ENCODE data around the gene ARL15. TPM values are rescaled to one million over a fixed set of nuclear protein-coding genes. Genes with fewer than 3 reads are reported as not detected.

ARL15 gene
- total and polyA plus RNA-seq, 4 donors, result 5.0 to 24.8 (median 13.3) TPM

GRCh38 chr5:54311176-54311677 lies 854 bp upstream of the ARL15 start:
- no peaks in the 10 kb centered on the region for H3K36me3 ChIP-seq (ENCODE audit: control insufficient read depth in 4 of 4, insufficient read depth in 3 of 4, low read depth in 1 of 4, low read length in 3 of 4)
- peak overlapping the region; percentile 48 to 88 for H3K9ac ChIP-seq (ENCODE audit: low read depth in 1 of 2, low read length in 2 of 2)
- H3K4me1 ChIP-seq (ENCODE audit: control insufficient read depth in 4 of 4, insufficient read depth in 4 of 4, low read length in 3 of 4), result peaks cover 2 to 24% (median 17%) of the 10 kb centered on the region in 4 donors
- no peaks in the 10 kb centered on the region for H3K27me3 ChIP-seq (ENCODE audit: control insufficient read depth in 4 of 4, insufficient read depth in 4 of 4, low read length in 3 of 4)
- TF ChIP-seq SP1 (IDR thresholded peaks at IDR 0.05) (no peak), HNF4G (IDR thresholded peaks at IDR 0.05) (no peak), JUND (IDR thresholded peaks at IDR 0.05) (no peak), NR2F2 (IDR thresholded peaks at IDR 0.05) (no peak), GABPA (IDR thresholded peaks at IDR 0.05 in 1 of 2, conservative IDR thresholded peaks at IDR 0.05 in 1 of 2) (no peak), FOXA2 (IDR thresholded peaks at IDR 0.05) (no peak), RAD21 (IDR thresholded peaks at IDR 0.05) (no peak), YY1 (IDR thresholded peaks at IDR 0.05) (no peak)
- TF ChIP-seq, protein P1, sequence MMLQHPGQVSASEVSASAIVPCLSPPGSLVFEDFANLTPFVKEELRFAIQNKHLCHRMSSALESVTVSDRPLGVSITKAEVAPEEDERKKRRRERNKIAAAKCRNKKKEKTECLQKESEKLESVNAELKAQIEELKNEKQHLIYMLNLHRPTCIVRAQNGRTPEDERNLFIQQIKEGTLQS (IDR thresholded peaks at IDR 0.05), result no peak
- H3K27ac ChIP-seq (ENCODE audit: low read depth in 1 of 2, low read length in 2 of 2), result peak overlapping the region; percentile 58 to 84
- H3K9me3 ChIP-seq (ENCODE audit: control insufficient read depth in 4 of 4, low read length in 3 of 4), result no peaks in the 10 kb centered on the region
- no peak for DNase-seq (ENCODE audit: low spot score)
- peak overlapping the region; percentile 70 to 84 (median 71) for H3K4me3 ChIP-seq (ENCODE audit: low read depth in 1 of 3, low read length in 3 of 3)
- WGBS, result under 1% methylated on average over 16 of the region's 16 CpGs

GRCh38 chr5:54309691-54310432 lies 511 bp downstream of the ARL15 start:
- H3K9me3 ChIP-seq (ENCODE audit: control insufficient read depth in 4 of 4, low read length in 3 of 4), result no peaks in the 10 kb centered on the region
- peaks cover 2 to 22% (median 17%) of the 10 kb centered on the region in 4 donors for H3K4me1 ChIP-seq (ENCODE audit: control insufficient read depth in 4 of 4, insufficient read depth in 4 of 4, low read length in 3 of 4)
- H3K27ac ChIP-seq (ENCODE audit: low read depth in 1 of 2, low read length in 2 of 2), result peak overlapping the region; percentile 82 to 84
- peak; percentile 26 for TF ChIP-seq YY1 (IDR thresholded peaks at IDR 0.05)
- TF ChIP-seq, protein P2, sequence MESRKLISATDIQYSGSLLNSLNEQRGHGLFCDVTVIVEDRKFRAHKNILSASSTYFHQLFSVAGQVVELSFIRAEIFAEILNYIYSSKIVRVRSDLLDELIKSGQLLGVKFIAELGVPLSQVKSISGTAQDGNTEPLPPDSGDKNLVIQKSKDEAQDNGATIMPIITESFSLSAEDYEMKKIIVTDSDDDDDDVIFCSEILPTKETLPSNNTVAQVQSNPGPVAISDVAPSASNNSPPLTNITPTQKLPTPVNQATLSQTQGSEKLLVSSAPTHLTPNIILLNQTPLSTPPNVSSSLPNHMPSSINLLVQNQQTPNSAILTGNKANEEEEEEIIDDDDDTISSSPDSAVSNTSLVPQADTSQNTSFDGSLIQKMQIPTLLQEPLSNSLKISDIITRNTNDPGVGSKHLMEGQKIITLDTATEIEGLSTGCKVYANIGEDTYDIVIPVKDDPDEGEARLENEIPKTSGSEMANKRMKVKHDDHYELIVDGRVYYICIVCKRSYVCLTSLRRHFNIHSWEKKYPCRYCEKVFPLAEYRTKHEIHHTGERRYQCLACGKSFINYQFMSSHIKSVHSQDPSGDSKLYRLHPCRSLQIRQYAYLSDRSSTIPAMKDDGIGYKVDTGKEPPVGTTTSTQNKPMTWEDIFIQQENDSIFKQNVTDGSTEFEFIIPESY (IDR thresholded peaks at IDR 0.05), result no peak
- under 1% methylated on average over 39 of the region's 39 CpGs for WGBS
- H3K27me3 ChIP-seq (ENCODE audit: control insufficient read depth in 4 of 4, insufficient read depth in 4 of 4, low read length in 3 of 4), result no peaks in the 10 kb centered on the region
- peak; percentile 55 for DNase-seq (ENCODE audit: low spot score)
- peak overlapping the region; percentile 84 to 88 (median 87) for H3K4me3 ChIP-seq (ENCODE audit: low read depth in 1 of 3, low read length in 3 of 3)
- peak overlapping the region; percentile 68 to 76 for H3K9ac ChIP-seq (ENCODE audit: low read depth in 1 of 2, low read length in 2 of 2)
- no peaks in the 10 kb centered on the region for H3K36me3 ChIP-seq (ENCODE audit: control insufficient read depth in 4 of 4, insufficient read depth in 3 of 4, low read depth in 1 of 4, low read length in 3 of 4)

DNA sequence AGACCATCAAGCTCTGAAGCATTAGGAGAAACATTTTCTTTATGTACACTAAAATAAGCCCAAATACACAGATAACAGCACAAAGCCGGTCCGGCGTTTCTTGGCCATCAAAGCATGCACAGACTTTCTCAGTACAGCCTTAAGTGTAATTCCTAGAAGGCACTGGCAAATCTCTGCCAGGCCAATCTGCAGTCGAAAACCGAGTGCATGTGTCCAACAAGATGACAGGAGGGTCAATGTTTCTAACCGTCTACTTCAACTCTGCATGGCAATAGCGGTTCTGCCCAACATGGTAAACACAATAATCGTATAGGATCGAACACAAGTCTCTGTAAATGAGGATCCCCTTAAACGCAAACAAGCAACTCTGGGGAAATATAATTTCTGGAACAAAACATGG lies 1.1 kb downstream of the ARL15 start:
- Histone ChIP-seq H3K9me3 (ENCODE audit: control insufficient read depth in 4 of 4, low read length in 3 of 4) (no peaks in the 10 kb centered on the region), H3K27me3 (ENCODE audit: control insufficient read depth in 4 of 4, insufficient read depth in 4 of 4, low read length in 3 of 4) (no peaks in the 10 kb centered on the region), H3K4me3 (ENCODE audit: low read depth in 1 of 3, low read length in 3 of 3) (peak overlapping the region; percentile 84 to 88 (median 87)), H3K9ac (ENCODE audit: low read depth in 1 of 2, low read length in 2 of 2) (peak overlapping the region; percentile 68 to 76), H3K4me1 (ENCODE audit: control insufficient read depth in 4 of 4, insufficient read depth in 4 of 4, low read length in 3 of 4) (peaks cover 2 to 22% (median 17%) of the 10 kb centered on the region in 4 donors), H3K27ac (ENCODE audit: low read depth in 1 of 2, low read length in 2 of 2) (peak overlapping the region; percentile 10 to 84), H3K36me3 (ENCODE audit: control insufficient read depth in 4 of 4, insufficient read depth in 3 of 4, low read depth in 1 of 4, low read length in 3 of 4) (no peaks in the 10 kb centered on the region)
- 13% methylated on average over 10 of the region's 10 CpGs for WGBS
- no peak for DNase-seq (ENCODE audit: low spot score)
- TF ChIP-seq EGR1 (IDR thresholded peaks at IDR 0.05; ENCODE audit: low read depth in 2 of 2) (no peak), FOXA1 (IDR thresholded peaks at IDR 0.05) (no peak), GABPA (IDR thresholded peaks at IDR 0.05 in 1 of 2, conservative IDR thresholded peaks at IDR 0.05 in 1 of 2) (no peak), FOXA2 (IDR thresholded peaks at IDR 0.05) (no peak), YY1 (IDR thresholded peaks at IDR 0.05) (no peak), TAF1 (conservative IDR thresholded peaks at IDR 0.05) (no peak), SP1 (IDR thresholded peaks at IDR 0.05) (no peak), RXRA (IDR thresholded peaks at IDR 0.05) (no peak), HNF4A (conservative IDR thresholded peaks at IDR 0.05) (no peak), CTCF (IDR thresholded peaks at IDR 0.05; ENCODE audit: low read depth, low read length, missing input control) (no peak)
- TF ChIP-seq, protein P3, sequence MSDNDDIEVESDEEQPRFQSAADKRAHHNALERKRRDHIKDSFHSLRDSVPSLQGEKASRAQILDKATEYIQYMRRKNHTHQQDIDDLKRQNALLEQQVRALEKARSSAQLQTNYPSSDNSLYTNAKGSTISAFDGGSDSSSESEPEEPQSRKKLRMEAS (IDR thresholded peaks at IDR 0.05), result no peak
- TF ChIP-seq, protein P4, sequence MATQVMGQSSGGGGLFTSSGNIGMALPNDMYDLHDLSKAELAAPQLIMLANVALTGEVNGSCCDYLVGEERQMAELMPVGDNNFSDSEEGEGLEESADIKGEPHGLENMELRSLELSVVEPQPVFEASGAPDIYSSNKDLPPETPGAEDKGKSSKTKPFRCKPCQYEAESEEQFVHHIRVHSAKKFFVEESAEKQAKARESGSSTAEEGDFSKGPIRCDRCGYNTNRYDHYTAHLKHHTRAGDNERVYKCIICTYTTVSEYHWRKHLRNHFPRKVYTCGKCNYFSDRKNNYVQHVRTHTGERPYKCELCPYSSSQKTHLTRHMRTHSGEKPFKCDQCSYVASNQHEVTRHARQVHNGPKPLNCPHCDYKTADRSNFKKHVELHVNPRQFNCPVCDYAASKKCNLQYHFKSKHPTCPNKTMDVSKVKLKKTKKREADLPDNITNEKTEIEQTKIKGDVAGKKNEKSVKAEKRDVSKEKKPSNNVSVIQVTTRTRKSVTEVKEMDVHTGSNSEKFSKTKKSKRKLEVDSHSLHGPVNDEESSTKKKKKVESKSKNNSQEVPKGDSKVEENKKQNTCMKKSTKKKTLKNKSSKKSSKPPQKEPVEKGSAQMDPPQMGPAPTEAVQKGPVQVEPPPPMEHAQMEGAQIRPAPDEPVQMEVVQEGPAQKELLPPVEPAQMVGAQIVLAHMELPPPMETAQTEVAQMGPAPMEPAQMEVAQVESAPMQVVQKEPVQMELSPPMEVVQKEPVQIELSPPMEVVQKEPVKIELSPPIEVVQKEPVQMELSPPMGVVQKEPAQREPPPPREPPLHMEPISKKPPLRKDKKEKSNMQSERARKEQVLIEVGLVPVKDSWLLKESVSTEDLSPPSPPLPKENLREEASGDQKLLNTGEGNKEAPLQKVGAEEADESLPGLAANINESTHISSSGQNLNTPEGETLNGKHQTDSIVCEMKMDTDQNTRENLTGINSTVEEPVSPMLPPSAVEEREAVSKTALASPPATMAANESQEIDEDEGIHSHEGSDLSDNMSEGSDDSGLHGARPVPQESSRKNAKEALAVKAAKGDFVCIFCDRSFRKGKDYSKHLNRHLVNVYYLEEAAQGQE (IDR thresholded peaks at IDR 0.05), result no peak
- TF ChIP-seq, protein P1 (IDR thresholded peaks at IDR 0.05), result no peak

Measured in liver (tissue), 9 donors.